NCI-H1048 (cell line): ENCODE results near the gene RFX4.

ENCODE experiments used
- DNase-seq: peaks from one replicate; lab custom pipeline; 2025; lab: John Stamatoyannopoulos, UW

Gene RFX4

DNA sequence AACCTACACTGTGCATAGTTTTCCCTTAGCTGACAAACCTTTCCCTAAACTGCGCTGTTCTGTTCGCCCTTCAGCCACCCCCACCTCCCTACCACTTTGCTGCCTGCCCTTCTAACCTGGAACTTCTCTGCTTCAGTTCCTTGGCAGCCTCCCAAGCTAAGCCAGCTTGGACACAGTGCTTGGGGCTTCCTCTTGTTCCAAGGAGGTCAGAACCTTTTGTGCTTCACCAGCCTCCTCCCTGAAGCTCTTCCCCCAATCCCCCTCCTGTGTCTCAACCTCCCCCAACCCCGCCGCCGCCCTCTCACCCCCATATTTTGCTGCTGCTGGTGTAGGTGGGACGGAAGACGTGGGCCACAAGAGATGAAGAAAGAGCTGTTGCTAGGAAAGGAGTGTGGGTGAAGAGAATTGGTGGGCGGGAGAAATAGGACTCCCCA is 183.6 kb downstream of the RFX4 start:
- DNase-seq = no peak

DNA sequence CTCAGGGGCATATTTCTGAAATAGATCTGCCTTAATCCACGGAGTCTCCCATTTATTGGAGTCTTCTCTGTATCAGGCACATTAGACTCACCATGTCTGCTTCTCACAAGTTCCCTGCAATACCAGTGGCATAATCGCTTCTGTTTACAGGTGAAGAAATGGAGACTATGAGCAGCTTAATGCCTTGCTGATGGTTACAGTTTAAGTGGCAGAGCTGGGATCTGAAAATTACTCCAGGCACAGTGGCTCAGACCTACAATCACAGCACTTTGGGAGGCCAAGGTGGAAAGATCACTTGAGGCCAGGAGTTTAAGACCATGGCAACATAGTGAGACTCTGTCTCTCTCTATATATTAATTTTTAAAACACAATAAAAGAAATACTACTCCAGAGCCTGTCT is 184.4 kb downstream of the RFX4 start:
- DNase-seq = no peak

GRCh38 chr12:106767954-106768822 is 185.4 kb downstream of the RFX4 start:
- DNase-seq = no peak

DNA sequence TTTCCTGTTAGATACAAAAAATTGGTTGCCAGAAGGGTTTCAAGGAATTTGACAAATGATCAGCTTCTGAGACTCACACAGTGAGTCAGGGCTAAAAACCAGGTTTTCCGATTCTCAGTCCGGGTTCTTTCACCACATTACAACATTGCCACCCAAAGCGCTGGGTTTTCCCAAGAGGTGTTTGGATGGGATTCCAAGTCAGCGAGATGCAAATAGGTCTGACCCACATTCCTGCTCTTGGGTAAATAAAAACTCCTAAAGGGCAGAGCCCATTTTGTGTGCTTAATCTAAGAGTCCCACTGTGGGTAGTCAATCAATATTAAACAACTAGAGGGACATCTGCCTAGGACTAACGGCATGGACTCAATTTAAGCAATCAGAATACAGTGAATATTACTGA is 186.3 kb downstream of the RFX4 start:
- DNase-seq = no peak

- no peak for DNase-seq
These were observed 186.7 kb downstream of the RFX4 start for GRCh38 chr12:106769546-106769945.

- no peak for DNase-seq
These were observed 188.6 kb downstream of the RFX4 start for GRCh38 chr12:106771425-106771824.

DNA sequence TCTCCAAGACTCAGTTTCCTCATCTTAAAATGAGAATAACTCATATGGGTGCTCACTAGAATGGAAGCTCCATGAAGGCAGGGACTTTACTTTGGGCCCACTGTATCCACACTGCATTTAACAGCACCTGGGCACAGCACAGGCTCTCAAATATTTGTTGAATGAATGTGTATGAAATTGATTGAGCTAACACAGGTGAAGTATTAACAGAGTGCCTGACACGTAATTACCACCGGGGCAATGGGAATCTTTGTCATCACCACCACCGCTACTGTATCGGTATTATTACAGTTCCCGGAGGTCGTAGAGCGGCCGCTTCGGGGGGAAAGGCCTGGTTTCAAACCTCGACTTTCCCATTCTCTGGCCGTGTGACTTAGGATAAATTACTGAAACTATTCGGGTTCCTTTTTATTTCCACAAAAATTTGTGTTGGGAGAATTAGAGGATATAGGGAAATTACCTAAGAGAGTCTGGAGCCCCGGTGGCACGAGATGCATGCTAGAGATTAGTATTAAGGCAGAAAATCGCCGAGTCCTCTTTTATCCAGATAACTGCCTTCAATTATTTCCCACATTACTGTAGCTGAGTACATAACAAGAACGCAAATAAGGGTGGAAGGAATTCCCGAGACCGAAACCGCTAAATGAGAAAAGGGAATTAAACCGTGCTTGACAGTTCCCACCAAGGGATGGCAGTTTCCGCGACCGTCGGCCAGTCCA is 190.6 kb downstream of the RFX4 start:
- DNase-seq = no peak

DNA sequence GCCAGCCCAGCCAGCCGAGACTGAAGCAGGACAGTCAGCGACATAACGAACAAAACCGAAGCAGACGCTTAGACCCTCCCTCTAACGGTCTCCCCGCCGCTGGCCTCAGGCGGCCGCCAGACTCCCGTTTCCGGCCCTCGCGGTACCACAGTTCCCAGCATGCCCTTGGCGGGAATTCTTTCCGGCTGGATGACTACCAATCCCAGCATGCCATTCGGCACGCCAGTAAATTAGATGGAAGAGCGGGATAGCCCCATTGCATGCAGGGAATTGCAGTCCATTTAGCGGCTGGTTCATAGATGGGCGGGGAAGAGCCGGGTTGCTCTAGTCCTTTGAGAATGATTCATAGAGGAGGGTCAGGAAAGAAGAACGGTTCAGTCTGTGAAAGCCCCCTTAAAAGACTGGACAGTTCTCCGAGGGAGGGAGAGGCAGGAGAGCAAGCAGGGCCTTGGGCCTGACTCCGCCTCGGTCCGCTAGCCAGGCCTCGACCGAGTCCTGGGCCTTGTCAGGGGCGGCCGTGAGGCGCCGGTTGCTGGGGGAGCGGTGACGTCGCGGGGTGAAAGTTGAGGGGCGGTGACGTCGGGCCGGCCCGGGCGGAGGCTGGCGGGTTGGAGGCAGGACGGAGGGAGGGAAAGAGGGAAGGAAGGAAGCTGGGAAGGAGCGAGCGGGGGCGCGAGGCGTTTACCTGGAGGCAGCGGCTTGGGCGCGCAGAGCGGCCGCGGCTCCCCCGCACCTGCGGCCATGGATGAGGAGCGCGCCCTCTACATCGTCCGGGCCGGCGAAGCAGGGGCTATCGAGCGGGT is 191.4 kb downstream of the RFX4 start, which contains the start of gene RIC8B:
TSS of gene RIC8B (plus strand) at position 678 of the 803 bp plus-strand sequence. CDS start at position 742, 64 bp downstream.
- DNase-seq = peak; percentile 93

DNA sequence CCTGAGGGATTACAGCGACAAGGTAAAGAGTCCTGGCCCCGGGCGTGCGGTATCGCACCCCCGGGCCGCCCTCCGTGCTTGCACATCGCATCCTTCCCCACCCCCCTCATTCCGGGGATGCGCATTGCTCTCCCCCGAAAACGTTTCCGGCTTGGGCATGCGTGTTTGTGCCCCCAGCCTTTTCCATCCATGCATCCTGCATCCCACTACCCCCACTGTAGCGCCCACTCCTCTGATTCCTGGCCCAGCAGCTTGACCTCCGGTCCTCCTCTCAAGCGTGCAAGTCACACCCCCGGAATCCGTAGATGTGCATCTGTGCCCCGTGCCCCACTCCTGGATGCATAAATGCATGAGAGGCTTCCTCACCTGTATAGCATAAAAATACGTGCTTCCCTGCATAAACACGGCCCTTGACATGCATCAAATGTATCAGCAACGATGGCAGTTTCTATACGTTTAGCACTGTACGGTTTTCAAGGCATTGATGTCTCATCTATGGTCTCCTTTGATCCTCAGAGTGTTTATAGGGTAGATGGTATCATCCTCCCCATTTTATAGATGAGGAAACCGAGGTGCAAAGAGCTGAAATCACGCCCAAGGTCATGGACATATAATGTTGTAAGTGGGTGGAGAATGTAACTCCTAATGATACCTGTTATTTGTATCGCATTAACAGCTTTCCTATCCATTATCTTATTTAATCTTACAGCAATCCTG is 192.2 kb downstream of the RFX4 start:
- no peak for DNase-seq

- no peak for DNase-seq
These were observed 194.1 kb downstream of the RFX4 start for GRCh38 chr12:106776897-106777296.

DNA sequence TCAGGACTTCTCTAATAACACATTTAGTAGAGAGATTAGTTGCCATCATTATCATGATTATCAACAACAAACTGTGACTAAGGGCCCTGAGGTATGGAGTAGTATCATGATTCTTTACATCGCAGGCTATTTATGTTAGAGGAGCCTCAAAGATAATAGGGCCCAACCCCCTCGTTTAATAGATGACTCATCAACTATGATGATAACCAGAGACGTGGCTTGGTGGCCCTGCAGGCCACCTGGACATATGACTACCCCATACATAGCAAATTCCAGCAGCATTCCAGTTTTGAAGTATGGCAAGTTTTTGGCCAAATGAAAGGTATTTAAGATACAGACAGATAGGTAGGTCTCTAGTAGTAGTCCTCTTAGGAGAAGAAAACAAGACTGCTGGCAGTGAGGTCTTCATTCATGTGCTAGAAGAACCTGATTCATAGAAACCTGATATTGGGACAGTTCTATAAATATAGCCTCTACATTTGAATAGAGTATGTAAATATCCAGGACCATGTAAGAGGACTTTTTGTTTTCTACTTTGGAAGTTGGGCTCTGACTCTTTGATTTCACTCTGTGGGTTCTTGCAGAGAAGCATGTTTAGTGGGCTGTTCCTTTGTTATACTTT is 197.3 kb downstream of the RFX4 start:
- peak; percentile 25 for DNase-seq

DNA sequence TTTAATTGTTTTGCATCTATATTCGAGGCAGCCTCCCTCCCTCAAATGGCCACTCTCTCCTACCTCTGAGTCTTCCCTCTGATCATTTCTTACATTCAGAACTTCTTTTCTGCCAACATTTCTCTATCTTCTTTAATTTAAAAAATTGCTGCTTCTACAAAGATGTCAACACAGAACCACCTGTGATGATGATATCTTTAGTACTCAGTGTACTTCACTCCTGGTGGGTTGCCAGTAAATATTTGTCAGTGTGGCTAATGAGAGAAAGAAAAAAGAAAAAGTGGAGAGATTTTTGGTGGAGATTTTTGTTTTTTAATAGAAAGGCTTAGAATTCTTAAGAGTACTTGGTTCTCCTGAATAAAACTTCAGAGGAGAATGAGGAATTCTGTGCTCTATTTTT is 199.8 kb downstream of the RFX4 start:
- DNase-seq = no peak

- DNase-seq = no peak
These were observed 200.7 kb downstream of the RFX4 start for GRCh38 chr12:106783515-106783914.

GRCh38 chr12:106790020-106790419 is 207.2 kb downstream of the RFX4 start:
- no peak for DNase-seq

GRCh38 chr12:106791531-106791930 is 208.7 kb downstream of the RFX4 start:
- no peak for DNase-seq

GRCh38 chr12:106794369-106794768 is 211.6 kb downstream of the RFX4 start:
- no peak for DNase-seq

GRCh38 chr12:106801167-106801708 is 218.4 kb downstream of the RFX4 start:
- DNase-seq = no peak

DNA sequence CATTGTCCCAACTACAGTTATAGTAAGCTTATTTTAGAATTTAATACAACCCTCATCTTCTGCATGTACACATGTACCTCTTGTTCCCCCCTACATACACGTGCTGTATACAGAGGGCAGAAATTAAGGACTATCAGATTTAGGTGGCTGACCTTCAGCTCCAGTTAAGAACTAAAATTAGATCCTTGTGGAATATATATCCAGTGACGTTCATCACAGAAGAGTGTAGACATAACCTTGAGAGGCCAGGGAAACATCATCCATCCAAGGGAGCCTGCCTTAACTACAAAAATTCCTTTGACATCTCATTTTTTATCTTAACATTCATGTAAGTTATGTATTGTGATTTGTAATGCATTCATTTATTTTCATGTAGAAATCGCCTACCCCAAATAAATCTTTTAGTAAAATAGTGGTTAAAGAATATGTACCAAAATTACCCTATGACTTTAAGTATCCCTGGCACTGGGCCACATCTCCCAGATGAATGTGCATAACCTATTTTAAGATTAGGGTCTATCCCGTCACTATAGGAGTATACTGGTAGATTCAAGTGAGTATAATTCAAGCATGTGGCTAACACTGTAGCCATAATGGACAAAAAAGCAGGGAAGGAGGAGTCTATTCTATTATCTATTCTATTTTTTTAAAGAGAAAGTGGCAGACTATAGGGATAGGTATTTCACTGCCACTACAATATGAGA is 219.2 kb downstream of the RFX4 start:
- no peak for DNase-seq

DNA sequence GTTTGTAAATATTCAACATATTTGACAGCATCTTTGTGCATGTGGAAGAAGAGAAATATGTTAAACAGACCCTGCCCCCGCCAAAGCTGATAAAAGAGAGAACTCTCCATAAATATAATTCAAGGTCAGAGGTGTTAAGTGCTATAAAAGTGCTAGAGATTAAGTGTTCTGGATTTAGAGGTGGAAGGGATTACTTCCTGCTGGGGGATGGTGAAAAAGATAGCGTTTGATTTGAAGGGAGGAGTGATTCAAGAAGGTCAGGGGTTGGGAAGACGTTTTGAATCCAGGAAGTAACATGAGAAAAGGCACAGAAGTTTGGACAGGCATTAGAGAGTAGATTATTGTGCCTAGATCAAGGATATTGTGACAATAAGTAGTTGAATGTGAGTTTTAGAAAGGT is 221.9 kb downstream of the RFX4 start:
- DNase-seq = no peak
